NT2/D1 (cell line): ENCODE results near the gene SLC13A3.

ENCODE experiments used
- DNase-seq: peaks from one replicate; pipeline ENCODE4 v3.0.0-alpha.2; 2011; ENCODE audit warnings: low read depth, low spot score
- H3K27me3 ChIP-seq: 2 replicates; pipeline ENCODE4 v1.6.0; 2011; ENCODE audit warnings: mild to moderate bottlenecking; ENCODE audit not compliant: insufficient read length, insufficient read depth
- H3K36me3 ChIP-seq: 2 replicates; pipeline ENCODE4 v1.6.1; 2011; ENCODE audit warnings: mild to moderate bottlenecking, low read length, mixed read lengths; ENCODE audit not compliant: insufficient read depth, insufficient read length
- H3K4me1 ChIP-seq: 2 replicates; pipeline ENCODE4 v1.5.1; 2011; ENCODE audit not compliant: insufficient read depth, insufficient read length
- H3K4me3 ChIP-seq: 2 replicates; pipeline ENCODE4 v1.5.1; 2011; ENCODE audit warnings: low read depth; ENCODE audit not compliant: insufficient read length
- H3K9ac ChIP-seq: 2 replicates; pipeline ENCODE4 v1.6.0; 2011; ENCODE audit warnings: low read depth; ENCODE audit not compliant: insufficient read length
- H3K9me3 ChIP-seq: 2 replicates; pipeline ENCODE4 v1.5.1; 2011; ENCODE audit warnings: mild to moderate bottlenecking, low read length; ENCODE audit not compliant: insufficient read depth
- SUZ12 ChIP-seq: IDR thresholded peaks from 2 replicates; pipeline ENCODE4 v1.6.1; 2011; ENCODE audit not compliant: insufficient read length, insufficient read depth; ENCODE audit errors: extremely low read depth
- YY1 ChIP-seq: IDR thresholded peaks from 2 replicates; pipeline ENCODE4 v1.6.1; 2011; ENCODE audit not compliant: insufficient read length, insufficient read depth
- ZNF274 ChIP-seq: IDR thresholded peaks from 2 replicates; pipeline ENCODE4 v1.6.1; 2011; ENCODE audit warnings: mild to moderate bottlenecking, low read depth, low read length

The SLC13A3 gene

DNA sequence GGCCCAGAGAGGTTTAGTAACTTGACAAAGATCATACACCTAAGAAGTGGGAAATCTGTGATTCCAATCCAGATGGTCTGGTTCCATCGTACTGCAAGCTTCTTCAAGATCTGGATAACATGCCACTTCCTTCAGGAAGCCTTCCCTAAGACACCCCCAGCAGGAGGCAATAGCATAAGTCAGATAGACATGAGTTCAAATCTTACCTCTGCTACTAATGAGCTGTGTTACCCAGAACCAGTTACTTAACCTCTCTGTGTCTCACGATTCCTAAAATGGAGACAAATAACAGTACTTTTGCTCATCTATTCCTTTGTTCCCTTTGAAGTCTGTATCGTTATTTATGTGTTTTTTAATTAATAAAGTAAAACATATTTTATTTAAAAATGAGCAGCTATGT lies 78.5 kb downstream of the SLC13A3 start:
- Histone ChIP-seq H3K9ac (no peak overlapping the region), H3K9me3 (no peaks in the 10 kb centered on the region), H3K27me3 (no peaks in the 10 kb centered on the region), H3K36me3 (no peaks in the 10 kb centered on the region), H3K4me3 (no peak overlapping the region), H3K4me1 (no peaks in the 10 kb centered on the region)
- TF ChIP-seq ZNF274, result no peak
- no peak for DNase-seq

DNA sequence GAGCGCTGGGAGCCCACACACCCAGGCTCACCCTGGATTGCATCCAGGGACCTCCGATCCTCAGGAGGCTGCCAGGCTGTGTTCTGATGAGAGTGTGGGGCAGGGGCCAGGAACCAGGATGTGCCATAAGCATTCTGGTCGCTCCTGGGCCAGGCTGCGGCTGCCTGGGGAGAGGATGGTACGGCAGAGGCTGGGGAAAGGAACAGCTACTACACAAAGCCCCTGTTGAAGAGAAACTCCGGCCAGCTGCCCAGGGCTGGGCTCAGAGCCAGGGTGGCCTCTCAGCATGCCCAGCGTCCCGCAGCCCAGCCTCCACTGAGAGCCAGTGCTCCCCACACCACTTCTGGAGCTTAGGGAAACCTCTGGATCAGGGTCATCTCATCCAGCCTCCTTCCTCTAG lies 79.1 kb downstream of the SLC13A3 start:
- Histone ChIP-seq H3K4me1 (no peaks in the 10 kb centered on the region), H3K4me3 (no peak overlapping the region), H3K36me3 (no peaks in the 10 kb centered on the region), H3K27me3 (no peaks in the 10 kb centered on the region), H3K9ac (no peak overlapping the region), H3K9me3 (no peaks in the 10 kb centered on the region)
- DNase-seq, result no peak
- TF ChIP-seq SUZ12 (no peak), ZNF274 (no peak), YY1 (no peak)

DNA sequence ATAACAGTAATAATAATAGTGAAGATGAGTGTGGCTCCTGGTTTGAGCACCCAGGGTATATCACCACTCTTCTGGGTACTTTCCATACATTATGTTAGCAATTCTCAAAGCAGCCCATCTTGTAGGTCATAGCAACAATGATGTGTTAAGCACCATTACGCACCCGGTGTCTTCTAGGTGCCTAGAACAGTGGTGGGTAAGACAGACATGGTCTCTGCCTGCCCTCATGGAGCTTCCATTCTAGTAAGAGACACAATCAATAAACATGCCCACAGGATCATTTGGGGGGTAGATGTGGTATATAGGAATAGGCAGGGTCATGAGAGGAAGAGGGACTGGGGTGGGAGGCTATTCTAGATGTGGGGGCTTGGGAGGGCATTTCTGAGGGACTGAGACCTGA lies 79.8 kb downstream of the SLC13A3 start:
- H3K4me3 ChIP-seq, result no peak overlapping the region
- DNase-seq, result no peak
- TF ChIP-seq YY1 (no peak), SUZ12 (no peak), ZNF274 (no peak)

DNA sequence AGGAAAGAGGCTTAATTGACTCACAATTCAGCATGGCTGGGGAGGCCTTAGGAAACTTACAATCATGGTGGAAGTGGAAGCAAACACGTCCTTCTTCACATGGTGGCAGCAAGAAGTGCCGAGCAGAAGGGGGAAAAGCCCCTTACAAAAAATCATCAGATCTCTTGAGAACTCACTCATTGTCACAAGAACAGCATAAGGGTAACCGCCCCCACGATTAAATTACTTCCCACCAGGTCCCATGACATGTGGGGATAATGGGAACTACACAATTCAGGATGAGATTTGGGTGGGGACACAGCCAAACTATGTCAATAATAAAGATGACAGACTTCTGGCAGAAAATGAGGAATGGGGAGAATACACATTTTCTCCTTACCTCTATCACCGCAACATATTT lies 80.3 kb downstream of the SLC13A3 start:
- H3K36me3 ChIP-seq, result no peaks in the 10 kb centered on the region
- no peak for TF ChIP-seq ZNF274
- TF ChIP-seq YY1, result no peak
- TF ChIP-seq SUZ12, result no peak
- H3K27me3 ChIP-seq, result no peaks in the 10 kb centered on the region
- H3K9me3 ChIP-seq, result no peaks in the 10 kb centered on the region
- no peak overlapping the region for H3K4me3 ChIP-seq
- DNase-seq, result no peak
- no peak overlapping the region for H3K9ac ChIP-seq
- no peaks in the 10 kb centered on the region for H3K4me1 ChIP-seq

More for the DNA sequence above, 79.8 kb downstream of the SLC13A3 start:
- H3K9ac ChIP-seq, result no peak overlapping the region
- H3K36me3 ChIP-seq, result no peaks in the 10 kb centered on the region
- no peaks in the 10 kb centered on the region for H3K9me3 ChIP-seq
- no peaks in the 10 kb centered on the region for H3K27me3 ChIP-seq
- H3K4me1 ChIP-seq, result no peaks in the 10 kb centered on the region

DNA sequence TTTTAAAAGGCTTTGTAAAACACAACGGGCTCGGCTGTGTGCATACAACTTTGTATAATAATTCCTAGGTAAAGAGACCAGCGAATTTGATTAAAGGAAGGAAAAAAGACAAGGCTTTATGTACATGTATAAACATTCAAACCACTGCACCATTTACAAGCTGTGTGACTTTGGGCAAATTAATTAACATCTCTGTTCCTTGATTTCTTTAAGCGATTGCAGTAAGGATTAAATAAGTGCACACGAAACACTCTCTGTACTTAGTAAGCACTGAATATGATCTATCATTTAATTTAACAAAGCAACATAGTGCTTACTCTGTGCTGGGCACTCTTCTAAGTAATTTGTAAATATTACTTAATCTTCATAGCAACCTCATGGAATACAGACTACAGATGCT lies 81.3 kb downstream of the SLC13A3 start:
- Histone ChIP-seq H3K4me1 (no peaks in the 10 kb centered on the region), H3K36me3 (no peaks in the 10 kb centered on the region), H3K9me3 (no peaks in the 10 kb centered on the region), H3K9ac (no peak overlapping the region), H3K4me3 (no peak overlapping the region), H3K27me3 (no peaks in the 10 kb centered on the region)
- no peak for DNase-seq
- no peak for TF ChIP-seq ZNF274
- no peak for TF ChIP-seq YY1
- TF ChIP-seq SUZ12, result no peak

DNA sequence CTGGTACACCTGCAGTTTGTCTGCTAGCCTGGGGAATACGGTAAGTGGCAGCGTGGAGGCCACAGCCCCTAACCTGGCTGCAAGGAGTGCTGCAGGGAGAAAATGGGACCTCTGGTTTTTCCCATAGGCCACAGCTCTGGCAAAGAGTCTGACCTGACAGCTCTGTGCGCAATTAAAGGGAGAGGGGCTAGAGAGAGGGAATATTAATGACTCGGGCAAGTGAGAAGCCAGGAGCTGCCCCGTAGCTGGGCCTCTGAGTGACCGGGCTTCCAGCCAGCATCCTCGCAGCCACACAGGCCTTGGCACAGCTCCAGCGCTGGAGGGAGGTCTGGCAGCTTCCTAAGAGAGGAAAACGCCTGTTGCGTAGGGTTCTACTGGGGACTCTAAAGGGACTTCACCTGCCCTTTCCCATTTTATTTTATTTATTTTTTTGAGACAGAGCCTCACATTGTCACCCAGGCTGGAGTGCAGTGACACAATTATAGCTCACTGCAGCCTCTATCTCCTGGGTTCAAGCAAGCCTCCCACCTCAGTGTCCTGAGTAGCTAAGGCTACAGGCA lies 82.6 kb downstream of the SLC13A3 start:
- Histone ChIP-seq H3K27me3 (no peaks in the 10 kb centered on the region), H3K36me3 (no peaks in the 10 kb centered on the region), H3K4me3 (no peak overlapping the region), H3K9ac (no peak overlapping the region), H3K4me1 (no peaks in the 10 kb centered on the region), H3K9me3 (no peaks in the 10 kb centered on the region)
- no peak for DNase-seq
- no peak for TF ChIP-seq ZNF274
- no peak for TF ChIP-seq YY1
- no peak for TF ChIP-seq SUZ12

DNA sequence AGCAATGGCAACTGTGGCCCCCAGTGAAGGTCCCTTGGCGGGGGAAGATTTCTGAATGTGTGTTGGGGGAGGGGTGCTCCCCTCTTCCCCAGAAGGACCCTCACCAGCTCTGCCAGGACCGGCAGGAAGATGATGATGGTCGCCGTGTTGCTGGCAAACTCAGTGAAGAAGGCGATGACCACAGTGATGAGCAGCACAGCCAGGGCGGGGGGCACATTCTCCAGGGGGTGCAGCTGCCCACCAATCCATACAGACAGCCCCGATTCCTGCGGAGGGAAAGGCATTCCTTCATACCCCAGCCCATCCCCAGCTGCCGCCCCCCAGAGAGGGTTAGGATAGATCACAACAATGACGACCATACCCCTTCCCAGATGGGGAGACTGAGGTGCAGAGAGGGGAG lies 85.1 kb downstream of the SLC13A3 start:
- Histone ChIP-seq H3K36me3 (no peaks in the 10 kb centered on the region), H3K4me1 (peaks cover 2% of the 10 kb centered on the region), H3K9ac (no peak overlapping the region), H3K9me3 (no peaks in the 10 kb centered on the region), H3K4me3 (no peak overlapping the region), H3K27me3 (no peaks in the 10 kb centered on the region)
- TF ChIP-seq YY1 (no peak), SUZ12 (no peak), ZNF274 (no peak)
- no peak for DNase-seq
